Vagina (tissue), 2 donors: ENCODE measurements around the gene RIT2.

Source experiments
- CTCF ChIP-seq, 3 experiments: fragments of 450-650 bp in 2 of 3; fragments of 200-600 bp in 1 of 3; sonication (generic) in 1 of 3; IDR thresholded peaks; one replicate each; pipeline ENCODE4 v1.5.1; 2017 to 2019; ENCODE audit warnings: antibody characterized with exemption in 3 of 3, mild to moderate bottlenecking in 2 of 3, moderate library complexity in 2 of 3
- POLR2A ChIP-seq, 2 donors: fragments of 450-650 bp; IDR thresholded peaks; one replicate each; pipeline ENCODE4 v1.6.1; 2017; ENCODE audit warnings: antibody characterized with exemption in 2 of 2, mild to moderate bottlenecking in 2 of 2, moderate library complexity in 2 of 2
- POLR2AphosphoS5 ChIP-seq, 2 donors: sonication (generic); formaldehyde crosslinking; IDR thresholded peaks; one replicate each; pipeline ENCODE4 v1.9.0; 2017; ENCODE audit warnings: antibody characterized with exemption in 2 of 2, mild to moderate bottlenecking in 2 of 2, low read depth in 1 of 2; ENCODE audit not compliant: insufficient read depth in 1 of 2

- TF ChIP-seq CTCF (IDR thresholded peaks at IDR 0.05) (no peak), POLR2A (IDR thresholded peaks at IDR 0.05) (no peak), POLR2AphosphoS5 (IDR thresholded peaks at IDR 0.05; ENCODE audit: insufficient read depth in 1 of 2, low read depth in 1 of 2) (no peak)
Measured at GRCh38 chr18:42801706-42802105, 313.8 kb downstream of the RIT2 start.
